Ectodermal cell (in vitro differentiated cells): ENCODE measurements around the gene GPR162.

Source experiments
- H3K27ac ChIP-seq: 2 replicates; pipeline ENCODE4 v1.7.0; 2013; ENCODE audit warnings: mild to moderate bottlenecking, low read depth, low read length; ENCODE audit not compliant: insufficient read depth, poor library complexity, severe bottlenecking
- H3K27me3 ChIP-seq: 2 replicates; pipeline ENCODE4 v1.7.0; 2013; ENCODE audit warnings: mild to moderate bottlenecking, low read length; ENCODE audit not compliant: insufficient read depth, control insufficient read depth, poor library complexity, severe bottlenecking
- H3K36me3 ChIP-seq: one replicate; pipeline ENCODE4 v1.7.0; 2013; ENCODE audit warnings: low read length; ENCODE audit not compliant: control insufficient read depth, insufficient read depth
- H3K4me1 ChIP-seq: one replicate; pipeline ENCODE4 v1.7.0; 2013; ENCODE audit warnings: low read length; ENCODE audit not compliant: control insufficient read depth, insufficient read depth
- H3K4me3 ChIP-seq: 2 replicates; pipeline ENCODE4 v1.7.0; 2013; ENCODE audit warnings: low read depth, low read length, control low read depth; ENCODE audit not compliant: insufficient read depth
- H3K9me3 ChIP-seq: 2 replicates; pipeline ENCODE4 v1.7.0; 2013; ENCODE audit warnings: mild to moderate bottlenecking, low read length, moderate library complexity; ENCODE audit not compliant: control insufficient read depth
- WGBS, 2 experiments: methylation state at CpG; one replicate each; pipeline ENCODE4 v1.1.7; 2013; ENCODE audit warnings: missing lambda C conversion rate in 2 of 2; 5-methylcytosine and 5-hydroxymethylcytosine counted together

The GPR162 gene

GRCh38 chr12:6834873-6835272 is 13.3 kb downstream of the GPR162 start:
- 91 to 93% methylated on average over 5 of the region's 5 CpGs for WGBS, 2 experiments
- Histone ChIP-seq H3K9me3 (no peaks in the 10 kb centered on the region), H3K4me1 (peaks cover 19% of the 10 kb centered on the region), H3K27ac (no peak overlapping the region), H3K4me3 (no peak overlapping the region), H3K27me3 (no peaks in the 10 kb centered on the region), H3K36me3 (peaks cover 40% of the 10 kb centered on the region)

GRCh38 chr12:6836851-6837250 is 15.2 kb downstream of the GPR162 start:
- H3K27me3 ChIP-seq: no peaks in the 10 kb centered on the region
- H3K4me1 ChIP-seq: peaks cover 23% of the 10 kb centered on the region
- H3K9me3 ChIP-seq: no peaks in the 10 kb centered on the region
- no peak overlapping the region for H3K27ac ChIP-seq
- WGBS, 2 experiments: 86% methylated on average over 16 of the region's 16 CpGs
- H3K4me3 ChIP-seq: no peak overlapping the region
- peaks cover 26% of the 10 kb centered on the region for H3K36me3 ChIP-seq

GRCh38 chr12:6837370-6838060 is 15.9 kb downstream of the GPR162 start:
- no peaks in the 10 kb centered on the region for H3K27me3 ChIP-seq
- WGBS, 2 experiments: 93% methylated on average over 26 of the region's 26 CpGs

GRCh38 chr12:6838854-6839253 is 17.2 kb downstream of the GPR162 start:
- Histone ChIP-seq H3K36me3 (peaks cover 17% of the 10 kb centered on the region), H3K9me3 (no peaks in the 10 kb centered on the region), H3K27me3 (no peaks in the 10 kb centered on the region), H3K4me1 (peaks cover 23% of the 10 kb centered on the region), H3K4me3 (no peak overlapping the region), H3K27ac (no peak overlapping the region)
- WGBS, 2 experiments: 94 to 96% methylated on average over 16 of the region's 16 CpGs

More at GRCh38 chr12:6837370-6838060, 15.9 kb downstream of the GPR162 start:
- no peak overlapping the region for H3K27ac ChIP-seq
- no peaks in the 10 kb centered on the region for H3K9me3 ChIP-seq
- peaks cover 23% of the 10 kb centered on the region for H3K4me1 ChIP-seq
- H3K36me3 ChIP-seq: peaks cover 24% of the 10 kb centered on the region
- no peak overlapping the region for H3K4me3 ChIP-seq

- no peaks in the 10 kb centered on the region for H3K27me3 ChIP-seq
- H3K4me1 ChIP-seq: peaks cover 23% of the 10 kb centered on the region
- H3K9me3 ChIP-seq: no peaks in the 10 kb centered on the region
- peaks cover 17% of the 10 kb centered on the region for H3K36me3 ChIP-seq
- H3K4me3 ChIP-seq: no peak overlapping the region
- 64 to 69% methylated on average over 10 of the region's 10 CpGs for WGBS, 2 experiments
- peak overlapping the region; percentile 92 for H3K27ac ChIP-seq
These were observed 18.0 kb downstream of the GPR162 start for GRCh38 chr12:6839482-6840201.

- H3K27me3 ChIP-seq: no peaks in the 10 kb centered on the region
- peaks cover 23% of the 10 kb centered on the region for H3K4me1 ChIP-seq
- H3K36me3 ChIP-seq: peaks cover 23% of the 10 kb centered on the region
- H3K27ac ChIP-seq: peak overlapping the region; percentile 92
- no peak overlapping the region for H3K4me3 ChIP-seq
- H3K9me3 ChIP-seq: no peaks in the 10 kb centered on the region
- WGBS, 2 experiments: 73 to 97% methylated on average over 1 of the region's 1 CpG
These were observed 18.7 kb downstream of the GPR162 start for GRCh38 chr12:6840330-6840729.

- 77 to 85% methylated on average over 22 to 24 of the region's 24 CpGs for WGBS, 2 experiments
- peak within 1 kb of the TSS; percentile 92 for H3K27ac ChIP-seq
These were observed 19.3 kb downstream of the GPR162 start, which contains the start of gene GNB3 for GRCh38 chr12:6840761-6841515. GNB3 (plus strand) TSS chr12:6840925; CDS start chr12:6841288, 363 bp downstream.

GRCh38 chr12:6842075-6842474 is 20.5 kb downstream of the GPR162 start:
- H3K36me3 ChIP-seq: peaks cover 36% of the 10 kb centered on the region
- peaks cover 23% of the 10 kb centered on the region for H3K4me1 ChIP-seq
- 91 to 98% methylated on average over 4 of the region's 4 CpGs for whole genome bisulfite sequencing, 2 experiments
- no peak overlapping the region for H3K4me3 ChIP-seq
- H3K27ac ChIP-seq: no peak overlapping the region
- H3K9me3 ChIP-seq: no peaks in the 10 kb centered on the region
- no peaks in the 10 kb centered on the region for H3K27me3 ChIP-seq

More at GRCh38 chr12:6840761-6841515, 19.3 kb downstream of the GPR162 start, which contains the start of gene GNB3:
- Histone ChIP-seq H3K4me1 (peaks cover 23% of the 10 kb centered on the region), H3K27me3 (no peaks in the 10 kb centered on the region), H3K4me3 (no peak within 1 kb of the TSS), H3K36me3 (peaks cover 29% of the 10 kb centered on the region), H3K9me3 (no peaks in the 10 kb centered on the region)

GRCh38 chr12:6843118-6843902 is 21.7 kb downstream of the GPR162 start:
- Histone ChIP-seq H3K9me3 (no peaks in the 10 kb centered on the region), H3K36me3 (peaks cover 25% of the 10 kb centered on the region), H3K4me1 (peaks cover 23% of the 10 kb centered on the region), H3K4me3 (no peak overlapping the region), H3K27ac (no peak overlapping the region), H3K27me3 (no peaks in the 10 kb centered on the region)
- WGBS, 2 experiments: 84 to 87% methylated on average over 16 of the region's 16 CpGs
